GM21576 (cell line): ENCODE data around the gene PRDM16.

Experiments
- ATAC-seq: cut with Tn5 transposase; IDR thresholded peaks from one replicate; pipeline ENCODE4 v1.9.1; 2021; ENCODE audit warnings: mild to moderate bottlenecking, moderate library complexity; ENCODE audit not compliant: unreplicated experiment

PRDM16 gene

GRCh38 chr1:3378411-3379208 lies 309.6 kb downstream of the PRDM16 start:
- ATAC-seq, result no peak

- ATAC-seq, result no peak
Measured at GRCh38 chr1:3379934-3380333, 310.9 kb downstream of the PRDM16 start.

- no peak for ATAC-seq
Measured at GRCh38 chr1:3380469-3380868, 311.5 kb downstream of the PRDM16 start.

GRCh38 chr1:3381901-3382300 lies 312.9 kb downstream of the PRDM16 start:
- ATAC-seq, result no peak

GRCh38 chr1:3382326-3383057 lies 313.5 kb downstream of the PRDM16 start:
- ATAC-seq, result no peak

GRCh38 chr1:3383679-3384078 lies 314.7 kb downstream of the PRDM16 start:
- ATAC-seq, result no peak

GRCh38 chr1:3384407-3384806 lies 315.4 kb downstream of the PRDM16 start:
- no peak for ATAC-seq

- no peak for ATAC-seq
Measured at GRCh38 chr1:3386205-3387002, 317.4 kb downstream of the PRDM16 start.

- no peak for ATAC-seq
Measured at GRCh38 chr1:3387401-3387800, 318.4 kb downstream of the PRDM16 start.

- ATAC-seq, result no peak
Measured at GRCh38 chr1:3389093-3389833, 320.3 kb downstream of the PRDM16 start.

GRCh38 chr1:3390291-3390690 lies 321.3 kb downstream of the PRDM16 start:
- ATAC-seq, result no peak

GRCh38 chr1:3391711-3392110 lies 322.7 kb downstream of the PRDM16 start:
- ATAC-seq, result no peak

- ATAC-seq, result no peak
Measured at GRCh38 chr1:3393024-3393986, 324.3 kb downstream of the PRDM16 start.

GRCh38 chr1:3393987-3394920 lies 325.3 kb downstream of the PRDM16 start:
- ATAC-seq, result no peak

GRCh38 chr1:3396411-3396810 lies 327.4 kb downstream of the PRDM16 start:
- ATAC-seq, result no peak

- ATAC-seq, result no peak
Measured at GRCh38 chr1:3397311-3397710, 328.3 kb downstream of the PRDM16 start.

- no peak for ATAC-seq
Measured at GRCh38 chr1:3398396-3399140, 329.6 kb downstream of the PRDM16 start.

GRCh38 chr1:3399732-3400131 lies 330.7 kb downstream of the PRDM16 start:
- no peak for ATAC-seq
